NCI-H1417 treated with DMSO at 0.1 percent for 48 hours (cell line): ENCODE measurements around the gene INO80.
"Not testable (repeated sequence)": the region's sequence is repeated elsewhere in the genome, so short reads cannot be mapped to it uniquely, and the experiment has no call there.

Experiments
- DNase-seq: peaks from one replicate; lab custom pipeline; 2025; lab: John Stamatoyannopoulos, UW

Gene INO80, protein sequence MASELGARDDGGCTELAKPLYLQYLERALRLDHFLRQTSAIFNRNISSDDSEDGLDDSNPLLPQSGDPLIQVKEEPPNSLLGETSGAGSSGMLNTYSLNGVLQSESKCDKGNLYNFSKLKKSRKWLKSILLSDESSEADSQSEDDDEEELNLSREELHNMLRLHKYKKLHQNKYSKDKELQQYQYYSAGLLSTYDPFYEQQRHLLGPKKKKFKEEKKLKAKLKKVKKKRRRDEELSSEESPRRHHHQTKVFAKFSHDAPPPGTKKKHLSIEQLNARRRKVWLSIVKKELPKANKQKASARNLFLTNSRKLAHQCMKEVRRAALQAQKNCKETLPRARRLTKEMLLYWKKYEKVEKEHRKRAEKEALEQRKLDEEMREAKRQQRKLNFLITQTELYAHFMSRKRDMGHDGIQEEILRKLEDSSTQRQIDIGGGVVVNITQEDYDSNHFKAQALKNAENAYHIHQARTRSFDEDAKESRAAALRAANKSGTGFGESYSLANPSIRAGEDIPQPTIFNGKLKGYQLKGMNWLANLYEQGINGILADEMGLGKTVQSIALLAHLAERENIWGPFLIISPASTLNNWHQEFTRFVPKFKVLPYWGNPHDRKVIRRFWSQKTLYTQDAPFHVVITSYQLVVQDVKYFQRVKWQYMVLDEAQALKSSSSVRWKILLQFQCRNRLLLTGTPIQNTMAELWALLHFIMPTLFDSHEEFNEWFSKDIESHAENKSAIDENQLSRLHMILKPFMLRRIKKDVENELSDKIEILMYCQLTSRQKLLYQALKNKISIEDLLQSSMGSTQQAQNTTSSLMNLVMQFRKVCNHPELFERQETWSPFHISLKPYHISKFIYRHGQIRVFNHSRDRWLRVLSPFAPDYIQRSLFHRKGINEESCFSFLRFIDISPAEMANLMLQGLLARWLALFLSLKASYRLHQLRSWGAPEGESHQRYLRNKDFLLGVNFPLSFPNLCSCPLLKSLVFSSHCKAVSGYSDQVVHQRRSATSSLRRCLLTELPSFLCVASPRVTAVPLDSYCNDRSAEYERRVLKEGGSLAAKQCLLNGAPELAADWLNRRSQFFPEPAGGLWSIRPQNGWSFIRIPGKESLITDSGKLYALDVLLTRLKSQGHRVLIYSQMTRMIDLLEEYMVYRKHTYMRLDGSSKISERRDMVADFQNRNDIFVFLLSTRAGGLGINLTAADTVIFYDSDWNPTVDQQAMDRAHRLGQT (N-terminal part only)

DNA sequence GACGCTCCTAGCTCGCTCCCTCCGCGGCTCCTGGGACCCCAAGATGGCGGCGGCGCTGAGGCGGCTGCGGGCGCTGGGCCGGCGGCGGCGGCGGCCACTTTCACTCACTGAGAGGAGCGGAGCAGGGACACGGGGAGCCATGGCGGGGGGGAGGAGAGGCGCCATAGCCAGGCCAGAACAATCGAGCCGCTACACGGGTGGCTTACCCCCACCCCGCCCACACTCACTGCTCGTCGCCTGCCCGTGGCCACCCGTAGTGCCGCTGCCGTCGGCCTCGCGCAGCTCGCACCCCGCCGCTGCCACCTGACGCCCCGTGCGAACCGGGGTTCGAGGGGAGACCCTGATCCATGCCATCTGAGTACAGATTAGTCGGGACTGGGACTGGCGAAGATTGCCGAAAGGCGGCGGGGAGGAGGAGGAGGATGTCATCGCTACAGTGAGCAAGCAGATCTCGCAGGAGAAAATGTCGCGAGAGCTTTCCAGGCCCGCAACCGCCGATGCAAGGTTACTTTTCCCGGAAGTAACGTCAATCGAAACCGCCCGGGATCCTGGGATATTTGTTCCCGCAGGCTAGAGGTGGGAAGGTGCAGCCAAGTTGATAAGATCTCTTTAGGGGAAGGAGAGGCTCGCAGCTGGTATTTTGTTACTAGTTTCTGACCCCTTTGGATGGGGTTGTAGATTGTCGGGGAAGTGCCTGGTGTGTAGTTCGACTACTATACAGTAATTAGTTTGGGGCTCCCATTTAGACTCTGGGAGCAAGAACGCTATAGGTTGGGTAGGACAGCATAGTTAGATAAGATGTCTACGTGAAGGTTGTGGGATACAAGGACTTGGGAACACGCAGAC lies at the start of gene INO80:
INO80 (minus strand) TSS at position 165 of the 846 bp plus-strand sequence. CDS start 19,970 bp downstream, outside the sequence.
- DNase-seq: peak; percentile 81

GRCh38 chr15:41161736-41162135 lies 45.7 kb upstream of the INO80 start:
- DNase-seq: no peak

DNA sequence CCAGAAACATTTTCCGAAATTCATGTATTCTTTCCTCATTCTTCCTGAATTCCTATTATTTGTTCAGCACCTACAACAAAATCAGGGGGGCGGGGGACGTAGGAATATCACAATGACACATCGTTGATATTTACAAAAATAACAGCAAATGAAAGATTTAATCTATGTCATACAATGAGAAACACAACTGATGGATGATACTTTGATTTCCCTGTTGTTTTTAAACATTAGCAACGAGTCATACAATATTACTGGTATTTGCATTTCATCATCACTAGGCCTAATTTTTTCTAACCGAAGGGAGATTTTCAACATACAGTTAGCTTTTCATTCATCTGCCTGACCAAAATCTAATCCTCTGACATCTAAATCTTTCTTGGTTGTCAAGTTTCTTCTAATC lies 45.3 kb upstream of the INO80 start:
- DNase-seq: no peak

GRCh38 chr15:41160639-41161315 lies 44.7 kb upstream of the INO80 start:
- DNase-seq: no peak

DNA sequence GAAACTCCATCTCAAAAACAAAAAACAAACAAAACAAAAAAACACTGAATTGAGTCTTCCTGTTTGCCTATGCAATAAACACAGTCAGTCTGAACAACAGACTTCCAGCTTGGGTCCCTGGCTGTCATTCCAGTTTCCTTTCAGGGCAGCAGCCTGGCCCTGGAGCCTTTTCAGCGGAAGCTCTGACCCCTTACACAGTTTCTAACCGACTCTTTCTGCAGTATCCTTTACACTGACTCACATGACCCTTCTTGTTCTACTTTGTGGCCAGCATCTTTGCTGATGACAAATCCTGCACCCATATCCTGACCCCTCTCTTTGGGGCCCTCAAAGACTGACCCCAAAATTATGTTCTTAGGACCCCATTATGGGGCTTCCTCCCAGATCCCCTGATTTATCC lies 38.3 kb upstream of the INO80 start:
- no peak for DNase-seq

- DNase-seq: no peak
These were observed 37.7 kb upstream of the INO80 start for GRCh38 chr15:41153733-41154132.

DNA sequence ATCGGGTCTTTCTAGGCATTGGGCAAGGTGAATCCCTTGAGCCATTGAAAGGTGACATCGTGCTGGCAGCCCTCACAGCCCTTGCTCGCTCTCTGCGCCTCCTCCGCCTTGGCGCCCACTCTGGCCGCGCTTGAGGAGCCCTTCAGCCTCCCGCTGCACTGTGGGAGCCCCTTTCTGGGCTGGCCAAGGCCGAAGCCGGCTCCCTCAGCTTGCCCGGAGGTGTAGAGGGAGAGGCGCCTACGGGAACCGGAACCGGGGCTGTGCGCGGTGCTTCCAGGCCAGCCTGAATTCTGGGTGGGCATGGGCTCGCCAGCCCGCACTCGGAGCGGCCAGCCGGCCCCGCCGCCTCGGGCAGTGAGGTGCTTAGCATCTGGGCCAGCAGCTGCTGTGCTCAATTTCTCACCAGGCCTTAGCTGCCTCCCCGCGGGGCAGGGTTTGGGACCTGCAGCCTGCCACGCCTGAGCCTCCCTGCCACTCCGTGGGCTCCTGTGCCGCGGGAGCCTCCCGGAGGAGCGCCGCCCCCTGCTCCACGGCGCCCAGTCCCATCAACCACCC lies 35.4 kb upstream of the INO80 start:
- DNase-seq: no peak

DNA sequence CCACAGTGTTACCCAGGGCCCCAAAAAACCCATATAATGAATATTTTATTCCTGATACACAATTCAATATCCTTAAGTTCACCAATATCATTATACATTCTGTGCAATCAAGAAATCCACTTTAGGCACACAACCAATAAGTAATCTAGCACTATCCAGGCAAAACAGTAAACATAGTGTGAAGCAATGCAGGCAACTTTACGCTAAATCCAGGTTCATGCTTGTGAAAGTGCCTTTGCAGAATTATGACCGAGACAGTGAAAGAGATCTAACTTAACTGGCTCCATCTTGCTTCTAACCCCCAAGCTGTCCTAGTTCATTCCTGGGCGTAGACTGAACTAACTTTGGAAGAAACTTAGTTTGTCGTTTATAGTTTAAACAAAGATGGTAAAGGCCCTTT lies 34.2 kb upstream of the INO80 start:
- no peak for DNase-seq

- DNase-seq: no peak
These were observed 32.0 kb upstream of the INO80 start for GRCh38 chr15:41148065-41148464.

DNA sequence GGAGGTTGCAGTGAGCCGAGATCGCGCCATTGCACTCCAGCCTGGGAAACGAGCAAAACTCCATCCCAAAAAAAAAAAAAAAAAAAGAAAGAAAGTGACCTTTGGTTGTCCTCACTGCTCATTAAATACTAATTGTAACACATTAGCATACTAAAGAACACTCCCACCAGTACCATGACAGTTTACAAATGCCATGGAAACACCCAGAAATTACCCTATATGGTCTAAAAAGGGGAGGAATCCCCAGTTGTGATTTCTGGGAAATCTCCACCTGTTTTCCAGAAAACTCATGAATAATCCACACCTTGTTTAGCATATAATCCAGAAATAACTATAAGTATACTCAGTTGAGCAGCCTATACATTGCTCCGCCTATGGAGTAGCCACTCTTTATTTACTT lies 23.5 kb upstream of the INO80 start:
- no peak for DNase-seq

GRCh38 chr15:41139112-41139511 lies 23.0 kb upstream of the INO80 start:
- not testable (repeated sequence) for DNase-seq

- DNase-seq: not testable (repeated sequence)
These were observed 19.5 kb upstream of the INO80 start for GRCh38 chr15:41135580-41135979.

DNA sequence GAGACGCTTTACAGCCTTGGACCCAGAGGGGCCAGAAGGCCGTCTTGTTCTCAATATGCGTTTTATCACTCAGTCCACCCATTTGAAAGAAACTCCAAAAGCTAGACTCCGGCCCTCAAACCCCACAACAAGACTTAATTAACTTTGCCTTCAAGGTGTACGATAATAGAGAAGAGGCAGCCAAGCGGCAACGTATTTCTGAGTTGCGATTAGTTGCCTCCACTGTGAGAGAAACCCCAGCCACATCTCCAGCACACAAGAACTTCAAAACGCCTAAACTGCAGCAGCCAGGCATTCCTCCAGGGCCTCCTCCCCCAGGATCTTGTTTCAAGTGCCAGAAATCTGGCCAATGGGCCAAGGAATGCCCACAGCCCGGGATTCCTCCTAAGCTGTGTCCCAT lies 17.4 kb upstream of the INO80 start:
- DNase-seq: no peak

DNA sequence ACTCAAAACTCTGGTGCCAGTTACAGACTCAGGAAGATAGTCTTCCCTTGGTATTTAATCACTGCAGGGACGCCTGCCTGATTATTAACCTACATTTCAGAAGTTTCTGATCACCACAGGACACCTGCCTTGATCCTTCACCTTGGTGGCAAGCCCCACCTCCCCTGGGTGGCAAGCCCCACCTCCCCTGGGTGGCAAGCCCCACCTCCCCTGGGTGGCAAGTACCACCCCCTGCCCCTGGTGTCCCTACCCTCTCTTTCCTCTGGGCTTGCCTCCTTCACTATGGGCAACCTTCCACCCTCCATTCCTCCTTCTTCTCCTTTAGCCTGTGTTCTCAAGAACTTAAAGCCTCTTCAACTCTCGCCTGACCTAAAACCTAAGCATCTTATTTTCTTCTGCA lies 16.0 kb upstream of the INO80 start:
- DNase-seq: not testable (repeated sequence)

DNA sequence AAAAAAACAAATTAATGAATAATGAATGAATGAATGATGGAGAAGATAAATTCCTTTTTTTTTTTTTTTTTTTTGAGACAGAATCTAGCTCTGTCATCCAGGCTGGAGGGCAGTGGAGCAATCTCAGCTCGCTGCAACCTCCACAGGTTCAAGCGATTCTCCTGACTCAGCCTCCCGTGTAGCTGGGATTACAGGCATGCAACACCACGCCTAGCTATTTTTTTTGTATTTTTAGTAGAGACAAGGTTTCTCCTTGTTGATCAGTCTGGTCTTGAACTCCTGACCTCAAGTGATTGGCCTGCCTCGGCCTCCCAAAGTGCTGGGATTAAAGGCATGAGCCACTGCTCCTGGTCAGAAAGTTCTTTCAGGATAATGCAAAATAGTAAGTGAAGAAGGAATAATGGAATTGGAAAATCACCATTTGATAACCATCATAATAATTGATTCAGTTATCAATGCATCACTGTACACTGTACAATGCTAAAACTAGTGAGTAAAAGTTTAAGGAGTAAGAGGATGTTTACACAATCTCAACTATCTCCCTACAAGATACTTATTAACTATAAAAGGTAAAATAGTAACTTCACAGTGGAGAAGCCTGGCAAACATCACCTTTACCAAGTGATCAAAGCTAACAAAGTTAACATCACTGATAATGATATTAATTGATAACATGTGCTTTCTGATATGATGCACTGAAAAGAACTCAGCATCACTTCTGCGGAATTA lies 12.3 kb upstream of the INO80 start:
- DNase-seq: no peak

DNA sequence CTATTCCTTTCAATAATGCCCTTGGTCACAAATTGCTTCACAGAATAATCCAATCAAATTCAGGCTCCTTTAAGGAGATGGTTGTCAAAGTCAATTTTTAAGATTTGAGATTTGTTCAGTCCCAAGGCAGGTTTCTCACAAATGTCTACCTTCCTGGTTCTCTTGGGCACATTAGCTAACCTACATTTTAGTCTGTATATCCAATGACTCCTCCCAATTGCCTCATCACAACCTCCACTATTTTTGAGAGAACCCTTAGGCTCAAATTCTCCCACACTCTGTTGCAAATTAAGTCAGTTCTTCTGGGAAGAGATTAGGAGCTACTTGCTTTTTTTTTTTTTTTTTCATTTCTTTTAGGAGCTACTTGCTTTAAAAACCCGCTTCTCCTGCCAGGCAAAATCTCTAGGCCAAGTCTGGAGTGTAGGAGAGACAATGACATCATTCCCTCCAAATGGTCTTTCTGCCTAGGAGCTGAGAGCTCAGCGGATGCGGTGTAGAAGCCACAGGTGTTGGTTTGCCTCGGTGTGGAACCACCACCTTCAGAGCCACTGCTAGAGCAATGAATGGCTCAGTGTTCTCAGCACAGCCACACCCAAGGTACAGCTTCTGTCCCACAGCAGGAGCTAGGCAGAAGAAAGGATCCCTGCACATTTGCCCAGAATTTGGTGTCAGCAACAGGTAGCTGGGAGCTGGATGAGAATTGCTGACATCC lies 10.0 kb upstream of the INO80 start:
- DNase-seq: no peak

DNA sequence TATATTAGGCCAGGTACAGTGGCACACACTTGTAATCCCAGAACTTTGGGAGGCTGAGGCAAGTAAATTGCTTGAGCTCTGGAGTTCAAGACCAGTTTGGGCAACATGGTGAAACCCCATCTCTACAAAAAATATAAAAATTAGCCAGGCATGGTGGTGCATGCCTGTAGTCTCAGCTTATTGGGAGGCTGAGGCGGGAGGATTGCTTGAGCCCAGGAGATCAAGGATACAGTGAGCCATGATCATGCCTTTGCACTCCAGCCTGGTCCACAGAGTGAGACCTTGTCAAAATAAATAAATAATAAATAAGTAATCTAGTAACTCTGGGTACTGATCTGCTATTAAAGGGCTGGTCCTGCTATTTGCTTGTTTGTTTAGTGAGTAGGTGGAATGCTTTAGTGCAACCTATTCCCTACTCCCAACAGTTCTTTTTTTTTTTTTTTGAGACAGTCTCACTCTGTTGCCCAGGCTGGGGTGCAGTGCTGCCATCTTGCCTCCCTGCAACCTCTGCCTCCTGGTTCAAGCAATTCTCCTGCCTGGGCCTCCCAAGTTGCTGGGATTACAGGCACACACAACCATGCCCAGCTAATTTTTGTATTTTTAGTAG lies 9.1 kb upstream of the INO80 start:
- DNase-seq: no peak

GRCh38 chr15:41124058-41124457 lies 8.0 kb upstream of the INO80 start:
- DNase-seq: no peak

- DNase-seq: no peak
These were observed 6.8 kb upstream of the INO80 start for GRCh38 chr15:41122849-41123248.
